Parathyroid adenoma (tissue), 2 donors: ENCODE data around the gene BST1.

ENCODE experiments used
- H2AFZ ChIP-seq: fragments of 300-600 bp; sonication (generic); one replicate; pipeline ENCODE4 v1.7.0; 2017; ENCODE audit warnings: antibody characterized with exemption, mild to moderate bottlenecking
- H3K27ac ChIP-seq: fragments of 300-600 bp; sonication (generic); one replicate; pipeline ENCODE4 v1.7.0; 2017
- H3K27me3 ChIP-seq: fragments of 300-600 bp; sonication (generic); one replicate; pipeline ENCODE4 v1.7.0; 2017; ENCODE audit warnings: low read length; ENCODE audit not compliant: control insufficient read depth, insufficient read depth
- H3K36me3 ChIP-seq: fragments of 300-600 bp; sonication (generic); one replicate; pipeline ENCODE4 v1.7.0; 2017; ENCODE audit warnings: low read length; ENCODE audit not compliant: control insufficient read depth, insufficient read depth
- H3K4me1 ChIP-seq: fragments of 300-600 bp; sonication (generic); one replicate; pipeline ENCODE4 v1.7.0; 2017; ENCODE audit warnings: control low read depth
- H3K4me2 ChIP-seq: fragments of 300-600 bp; sonication (generic); one replicate; pipeline ENCODE4 v1.7.0; 2017; ENCODE audit warnings: low read length
- H3K4me3 ChIP-seq: fragments of 300-600 bp; sonication (generic); one replicate; pipeline ENCODE4 v1.7.0; 2017; ENCODE audit warnings: low read depth, low read length
- H3K79me2 ChIP-seq: fragments of 300-600 bp; sonication (generic); one replicate; pipeline ENCODE4 v1.7.0; 2017; ENCODE audit warnings: control low read depth
- H3K9ac ChIP-seq: fragments of 300-600 bp; sonication (generic); one replicate; pipeline ENCODE4 v1.7.0; 2017; ENCODE audit warnings: mild to moderate bottlenecking
- H3K9me3 ChIP-seq: fragments of 300-600 bp; sonication (generic); one replicate; pipeline ENCODE4 v1.7.0; 2017; ENCODE audit warnings: low read length; ENCODE audit not compliant: control insufficient read depth
- CTCF ChIP-seq: fragments of 300-600 bp; sonication (generic); IDR thresholded peaks from one replicate; pipeline ENCODE4 v1.7.0; 2017; ENCODE audit warnings: antibody characterized with exemption, mild to moderate bottlenecking
- donor health status: primary hyperparathyroidism.

Gene BST1

GRCh38 chr4:15717086-15717485 is 14.2 kb downstream of the BST1 start:
- Histone ChIP-seq H3K4me3 (no peak overlapping the region), H2AFZ (no peak overlapping the region), H3K4me1 (no peaks in the 10 kb centered on the region), H3K9me3 (no peaks in the 10 kb centered on the region), H3K79me2 (no peaks in the 10 kb centered on the region), H3K4me2 (no peak overlapping the region), H3K9ac (no peak overlapping the region), H3K27me3 (no peaks in the 10 kb centered on the region), H3K27ac (no peak overlapping the region), H3K36me3 (no peaks in the 10 kb centered on the region)
- no peak for TF ChIP-seq CTCF

GRCh38 chr4:15717657-15718416 is 15.0 kb downstream of the BST1 start:
- no peak overlapping the region for H2AFZ ChIP-seq
- H3K36me3 ChIP-seq = no peaks in the 10 kb centered on the region
- no peak overlapping the region for H3K4me2 ChIP-seq
- H3K79me2 ChIP-seq = no peaks in the 10 kb centered on the region
- no peak overlapping the region for H3K4me3 ChIP-seq
- no peaks in the 10 kb centered on the region for H3K27me3 ChIP-seq
- H3K27ac ChIP-seq = no peak overlapping the region
- H3K9ac ChIP-seq = no peak overlapping the region
- no peak for TF ChIP-seq CTCF
- H3K9me3 ChIP-seq = no peaks in the 10 kb centered on the region
- no peaks in the 10 kb centered on the region for H3K4me1 ChIP-seq

- Histone ChIP-seq H3K9me3 (no peaks in the 10 kb centered on the region), H3K9ac (no peak overlapping the region), H3K4me2 (no peak overlapping the region), H3K27me3 (no peaks in the 10 kb centered on the region), H3K36me3 (no peaks in the 10 kb centered on the region), H3K4me3 (no peak overlapping the region), H3K4me1 (no peaks in the 10 kb centered on the region), H3K27ac (no peak overlapping the region), H3K79me2 (no peaks in the 10 kb centered on the region), H2AFZ (no peak overlapping the region)
- no peak for TF ChIP-seq CTCF
These were observed 15.6 kb downstream of the BST1 start for GRCh38 chr4:15718465-15718864.

- H3K27me3 ChIP-seq = no peaks in the 10 kb centered on the region
- no peaks in the 10 kb centered on the region for H3K9me3 ChIP-seq
- H3K4me1 ChIP-seq = no peaks in the 10 kb centered on the region
- no peak for TF ChIP-seq CTCF
- H3K79me2 ChIP-seq = no peaks in the 10 kb centered on the region
- no peak overlapping the region for H2AFZ ChIP-seq
- no peak overlapping the region for H3K4me3 ChIP-seq
- no peaks in the 10 kb centered on the region for H3K36me3 ChIP-seq
- no peak overlapping the region for H3K27ac ChIP-seq
- H3K4me2 ChIP-seq = no peak overlapping the region
- H3K9ac ChIP-seq = no peak overlapping the region
These were observed 16.1 kb downstream of the BST1 start for GRCh38 chr4:15718959-15719358.

GRCh38 chr4:15719506-15719905 is 16.6 kb downstream of the BST1 start:
- H3K9ac ChIP-seq = no peak overlapping the region

More at GRCh38 chr4:15719506-15719905, 16.6 kb downstream of the BST1 start:
- H2AFZ ChIP-seq = no peak overlapping the region
- H3K27ac ChIP-seq = no peak overlapping the region
- H3K9me3 ChIP-seq = no peaks in the 10 kb centered on the region
- no peaks in the 10 kb centered on the region for H3K79me2 ChIP-seq
- no peaks in the 10 kb centered on the region for H3K36me3 ChIP-seq
- no peak for TF ChIP-seq CTCF
- H3K4me1 ChIP-seq = no peaks in the 10 kb centered on the region
- H3K4me3 ChIP-seq = no peak overlapping the region
- H3K4me2 ChIP-seq = no peak overlapping the region
- no peaks in the 10 kb centered on the region for H3K27me3 ChIP-seq
